Measurements from ENCODE around the gene KCNMB2. TPM values are rescaled to one million over a fixed set of nuclear protein-coding genes. Genes with fewer than 3 reads are reported as not detected.
A peak's percentile ranks its signal among the peaks of the same experiment; 100 is the strongest.
"Not testable (repeated sequence)": the region's sequence is repeated elsewhere in the genome, so short reads cannot be mapped to it uniquely, and the experiment has no call there.

KCNMB2 gene
- total RNA-seq, 1 donor from 2014 or later: 0.56 TPM

DNA sequence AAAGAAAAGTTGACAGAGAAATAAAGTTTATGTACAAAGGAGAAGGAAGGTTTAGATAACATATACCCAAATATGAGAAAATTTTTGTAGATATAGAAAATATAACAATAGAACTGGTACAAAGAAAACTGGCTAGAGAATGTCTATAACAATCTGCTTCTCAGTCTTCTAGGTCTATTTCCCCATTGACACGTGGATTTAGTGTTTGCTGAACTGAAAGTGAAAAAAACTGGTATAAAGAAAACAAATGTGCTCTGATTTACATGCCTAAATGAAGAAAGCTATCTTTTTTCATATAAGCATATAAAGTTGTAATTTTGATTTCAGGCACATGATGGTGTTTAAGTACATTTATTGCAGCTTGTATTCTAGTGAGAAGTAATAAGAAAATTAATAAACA is 9.8 kb downstream of the KCNMB2 start:
- no peaks in the 10 kb centered on the region for H3K4me1 ChIP-seq
- ATAC-seq (no peak), DNase-seq (no peak)
- intact Hi-C loops (cut with DNase I): no loop called here
- H3K9me3 ChIP-seq: no peaks in the 10 kb centered on the region
- TF ChIP-seq, protein P1, sequence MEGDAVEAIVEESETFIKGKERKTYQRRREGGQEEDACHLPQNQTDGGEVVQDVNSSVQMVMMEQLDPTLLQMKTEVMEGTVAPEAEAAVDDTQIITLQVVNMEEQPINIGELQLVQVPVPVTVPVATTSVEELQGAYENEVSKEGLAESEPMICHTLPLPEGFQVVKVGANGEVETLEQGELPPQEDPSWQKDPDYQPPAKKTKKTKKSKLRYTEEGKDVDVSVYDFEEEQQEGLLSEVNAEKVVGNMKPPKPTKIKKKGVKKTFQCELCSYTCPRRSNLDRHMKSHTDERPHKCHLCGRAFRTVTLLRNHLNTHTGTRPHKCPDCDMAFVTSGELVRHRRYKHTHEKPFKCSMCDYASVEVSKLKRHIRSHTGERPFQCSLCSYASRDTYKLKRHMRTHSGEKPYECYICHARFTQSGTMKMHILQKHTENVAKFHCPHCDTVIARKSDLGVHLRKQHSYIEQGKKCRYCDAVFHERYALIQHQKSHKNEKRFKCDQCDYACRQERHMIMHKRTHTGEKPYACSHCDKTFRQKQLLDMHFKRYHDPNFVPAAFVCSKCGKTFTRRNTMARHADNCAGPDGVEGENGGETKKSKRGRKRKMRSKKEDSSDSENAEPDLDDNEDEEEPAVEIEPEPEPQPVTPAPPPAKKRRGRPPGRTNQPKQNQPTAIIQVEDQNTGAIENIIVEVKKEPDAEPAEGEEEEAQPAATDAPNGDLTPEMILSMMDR (IDR thresholded peaks at IDR 0.05): no peak
- H3K27me3 ChIP-seq (ENCODE audit: low read depth): no peaks in the 10 kb centered on the region
- H3K4me3 ChIP-seq: no peak overlapping the region
- no peaks in the 10 kb centered on the region for H3K36me3 ChIP-seq
- H3K27ac ChIP-seq: no peak overlapping the region

DNA sequence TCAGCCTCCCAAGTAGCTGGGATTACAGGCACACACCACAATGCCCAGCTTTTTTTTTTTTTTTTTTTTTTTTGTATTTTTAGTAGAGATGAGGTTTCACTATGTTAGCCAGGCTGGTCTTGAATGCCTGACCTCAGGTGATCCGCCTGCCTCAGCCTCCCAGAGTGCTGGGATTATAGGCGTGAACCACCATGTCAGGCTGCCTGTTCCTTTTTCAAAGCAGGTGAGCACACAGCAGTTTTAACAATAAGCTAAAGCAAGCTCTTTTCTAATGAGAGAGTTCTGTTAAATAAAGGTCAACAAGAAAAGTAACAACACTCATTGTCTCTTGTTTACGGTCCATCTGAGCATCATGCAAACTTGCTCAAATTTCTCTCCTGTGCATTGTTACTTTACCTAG is 13.2 kb downstream of the KCNMB2 start:
- H3K4me1 ChIP-seq: not testable (repeated sequence)

DNA sequence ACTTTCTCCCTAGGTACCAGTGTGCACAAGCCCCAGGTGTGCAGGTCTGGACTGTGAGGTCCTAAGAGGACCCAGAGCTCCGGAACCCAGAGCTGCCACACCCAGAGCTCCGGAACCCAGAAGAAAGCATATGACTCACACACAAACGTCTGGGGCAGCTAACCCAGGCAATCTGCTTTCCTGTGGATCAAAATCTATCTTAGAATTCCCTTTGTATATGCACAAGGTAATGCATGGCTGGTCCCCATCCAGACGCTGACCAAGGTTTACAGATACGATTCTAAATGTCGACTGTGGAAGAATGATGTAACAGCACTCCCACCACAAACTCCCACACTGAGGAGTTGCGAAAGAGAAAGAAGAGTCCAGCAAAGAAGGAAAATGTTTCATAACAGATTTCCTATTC is 15.7 kb downstream of the KCNMB2 start:
- H3K9me3 ChIP-seq: no peaks in the 10 kb centered on the region
- DNase-seq (no peak), ATAC-seq (peak; percentile 26 to 39)
- H3K4me3 ChIP-seq: peak overlapping the region; percentile 18
- H3K27ac ChIP-seq: no peak overlapping the region
- no peaks in the 10 kb centered on the region for H3K36me3 ChIP-seq
- H3K4me1 ChIP-seq: peaks cover 5% of the 10 kb centered on the region
- no peaks in the 10 kb centered on the region for H3K27me3 ChIP-seq (ENCODE audit: low read depth)
- intact Hi-C loops (cut with DNase I): no loop called here
- TF ChIP-seq, protein P1 (IDR thresholded peaks at IDR 0.05): no peak

More for the DNA sequence above, 13.2 kb downstream of the KCNMB2 start:
- H3K27me3 ChIP-seq (ENCODE audit: low read depth); intact Hi-C loops (cut with DNase I); H3K27ac ChIP-seq; H3K4me3 ChIP-seq; ATAC-seq; H3K9me3 ChIP-seq; DNase-seq; H3K36me3 ChIP-seq: not testable (repeated sequence)

DNA sequence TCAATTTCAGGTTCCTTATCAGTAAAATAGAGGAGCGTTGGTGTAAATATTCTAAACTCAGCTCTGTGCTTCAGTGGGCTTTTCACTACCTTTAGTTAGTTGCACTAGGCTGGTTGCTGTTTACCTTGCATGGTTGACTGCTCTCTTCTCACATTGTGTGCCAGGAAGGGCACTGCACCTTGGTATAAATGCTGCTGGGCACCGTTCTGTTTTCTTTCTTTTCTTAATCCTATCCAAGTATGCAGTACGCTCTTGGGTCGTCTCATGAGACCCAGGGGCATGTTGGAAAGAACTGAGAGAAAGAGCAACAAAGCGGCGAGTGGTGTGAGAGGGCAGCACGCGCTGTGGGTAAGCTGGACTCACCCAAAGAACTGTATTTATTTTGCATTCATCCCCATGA is 22.4 kb downstream of the KCNMB2 start:
- no peaks in the 10 kb centered on the region for H3K4me1 ChIP-seq
- no peaks in the 10 kb centered on the region for H3K27me3 ChIP-seq (ENCODE audit: low read depth)
- H3K9me3 ChIP-seq: no peaks in the 10 kb centered on the region
- H3K27ac ChIP-seq: no peak overlapping the region
- ATAC-seq (no peak), DNase-seq (no peak)
- TF ChIP-seq, protein P1 (IDR thresholded peaks at IDR 0.05): no peak
- intact Hi-C loops (cut with DNase I): no loop called here
- H3K36me3 ChIP-seq: no peaks in the 10 kb centered on the region
- no peak overlapping the region for H3K4me3 ChIP-seq

- no peaks in the 10 kb centered on the region for H3K36me3 ChIP-seq
- TF ChIP-seq, protein P1 (IDR thresholded peaks at IDR 0.05): no peak
- intact Hi-C loops (cut with DNase I): no loop called here
These were observed 24.5 kb downstream of the KCNMB2 start for GRCh38 chr3:178560759-178561158.

DNA sequence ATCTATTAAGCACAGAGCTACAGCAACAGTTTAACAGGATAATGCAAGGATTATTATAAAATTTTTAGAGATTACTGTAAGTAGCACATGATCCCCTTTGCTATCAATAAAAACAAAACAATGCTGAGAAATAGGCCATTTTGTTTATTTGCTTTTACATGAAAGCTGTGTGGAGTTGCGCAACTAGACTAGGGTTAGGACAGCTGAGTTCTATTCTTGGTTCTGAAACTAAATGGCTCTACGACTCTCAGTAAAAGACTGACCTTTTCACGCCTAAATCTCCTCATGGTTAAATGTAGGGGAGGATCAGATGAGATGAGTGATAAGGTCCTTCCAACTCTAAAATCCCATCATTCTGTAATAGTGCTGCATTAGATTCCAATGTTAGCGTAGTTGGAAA is 25.0 kb downstream of the KCNMB2 start:
- no peak for ATAC-seq
- TF ChIP-seq, protein P1 (IDR thresholded peaks at IDR 0.05): no peak
- Histone ChIP-seq H3K4me1 (no peaks in the 10 kb centered on the region), H3K36me3 (no peaks in the 10 kb centered on the region), H3K4me3 (no peak overlapping the region), H3K9me3 (no peaks in the 10 kb centered on the region), H3K27me3 (ENCODE audit: low read depth) (no peaks in the 10 kb centered on the region), H3K27ac (no peak overlapping the region)
- intact Hi-C loops (cut with DNase I): no loop called here
- no peak for DNase-seq

More at GRCh38 chr3:178560759-178561158, 24.5 kb downstream of the KCNMB2 start:
- no peak for ATAC-seq
- no peak overlapping the region for H3K27ac ChIP-seq
- no peaks in the 10 kb centered on the region for H3K9me3 ChIP-seq
- DNase-seq: no peak
- no peaks in the 10 kb centered on the region for H3K4me1 ChIP-seq
- no peak overlapping the region for H3K4me3 ChIP-seq
- H3K27me3 ChIP-seq (ENCODE audit: low read depth): no peaks in the 10 kb centered on the region

Data from lower lobe of right lung (tissue), 2 donors.